SH-SY5Y (cell line): Measurements from ENCODE around the gene CCL4.

Experiments used
- GATA2 ChIP-seq: IDR thresholded peaks from 2 replicates; pipeline ENCODE4 v1.6.1; 2011; ENCODE audit warnings: mild to moderate bottlenecking, low read depth, low read length
- GATA3 ChIP-seq: IDR thresholded peaks from 2 replicates; pipeline ENCODE4 v1.6.1; 2011; ENCODE audit warnings: low read depth, mild to moderate bottlenecking, low read length, moderate library complexity

DNA sequence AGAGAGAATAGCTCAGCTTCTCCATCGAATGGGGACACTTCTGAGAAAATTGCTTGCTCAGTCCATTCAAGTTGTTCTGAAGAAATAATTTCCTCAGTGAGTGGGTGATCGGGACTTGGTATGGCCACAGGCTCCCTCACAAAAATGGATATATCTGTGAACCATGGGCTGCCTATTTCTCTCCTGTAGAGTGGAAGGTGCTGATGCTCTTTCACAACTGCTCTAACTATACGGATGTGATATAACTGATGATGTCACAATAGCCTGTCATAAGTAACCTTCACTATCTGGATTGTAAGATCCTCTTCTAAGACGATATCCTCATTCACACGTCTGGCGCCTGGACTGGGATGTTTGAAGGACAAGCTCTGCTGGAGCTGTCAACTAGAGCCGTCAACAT is 44.2 kb upstream of the CCL4 start:
- TF ChIP-seq GATA3 (no peak), GATA2 (no peak)
